MM.1S (cell line): ENCODE results near the gene CCL1.

ENCODE experiments used
- DNase-seq: peaks from one replicate; pipeline ENCODE4 v3.0.0-alpha.2; 2015
- H2AFZ ChIP-seq: fragments of 300-600 bp; sonication (generic); 2 replicates; pipeline ENCODE4 v1.6.0; 2016; ENCODE audit warnings: antibody characterized with exemption, low read length
- H3F3A ChIP-seq: fragments of 300-600 bp; sonication (generic); 2 replicates; pipeline ENCODE4 v1.6.1; 2016; ENCODE audit warnings: mild to moderate bottlenecking, antibody characterized with exemption, low read length, moderate library complexity, mixed read lengths; ENCODE audit not compliant: insufficient read depth
- H3K27ac ChIP-seq: fragments of 300-600 bp; sonication (generic); 2 replicates; pipeline ENCODE4 v1.5.1; 2016; ENCODE audit warnings: mild to moderate bottlenecking, low read length
- H3K27me3 ChIP-seq: fragments of 300-600 bp; sonication (generic); replicated peaks from 2 replicates; pipeline ENCODE4 v1.6.0; 2016; ENCODE audit warnings: low read length; ENCODE audit not compliant: insufficient read depth
- H3K36me3 ChIP-seq: fragments of 300-600 bp; sonication (generic); replicated peaks from 2 replicates; pipeline ENCODE4 v1.6.1; 2016; ENCODE audit warnings: mild to moderate bottlenecking, low read length, mixed read lengths; ENCODE audit not compliant: insufficient read depth
- H3K4me1 ChIP-seq: fragments of 300-600 bp; sonication (generic); 2 replicates; pipeline ENCODE4 v1.6.1; 2016; ENCODE audit warnings: low read length, mixed read lengths
- H3K4me2 ChIP-seq: fragments of 300-600 bp; sonication (generic); 2 replicates; pipeline ENCODE4 v1.6.0; 2016; ENCODE audit warnings: low read depth, low read length
- H3K4me3 ChIP-seq: fragments of 300-600 bp; sonication (generic); 2 replicates; pipeline ENCODE4 v1.5.1; 2016; ENCODE audit warnings: low read length, mixed read lengths
- H3K79me2 ChIP-seq: fragments of 300-600 bp; sonication (generic); 2 replicates; pipeline ENCODE4 v1.6.1; 2016; ENCODE audit warnings: mixed run types, low read length, mixed read lengths
- H3K9ac ChIP-seq: fragments of 300-600 bp; sonication (generic); 2 replicates; pipeline ENCODE4 v1.6.1; 2016; ENCODE audit warnings: low read length, mixed read lengths
- H3K9me2 ChIP-seq: fragments of 300-600 bp; sonication (generic); replicated peaks from 2 replicates; pipeline ENCODE4 v1.6.1; 2016; ENCODE audit warnings: mild to moderate bottlenecking, low read length, mixed read lengths; ENCODE audit not compliant: insufficient read depth
- H3K9me3 ChIP-seq: fragments of 300-600 bp; sonication (generic); replicated peaks from 2 replicates; pipeline ENCODE4 v1.6.1; 2016; ENCODE audit warnings: mild to moderate bottlenecking, low read length, mixed read lengths; ENCODE audit not compliant: insufficient read depth
- H4K20me1 ChIP-seq: fragments of 300-600 bp; sonication (generic); 2 replicates; pipeline ENCODE4 v1.6.1; 2016; ENCODE audit warnings: mild to moderate bottlenecking, low read length, moderate library complexity, mixed read lengths; ENCODE audit not compliant: insufficient read depth
- EZH2 ChIP-seq: fragments of 300-600 bp; sonication (generic); optimal IDR thresholded peaks from 2 replicates; pipeline ENCODE3; 2017; ENCODE audit warnings: low read depth, mild to moderate bottlenecking, antibody characterized with exemption, low read length, mixed read lengths
- EZH2phosphoT487 ChIP-seq: fragments of 300-600 bp; sonication (generic); IDR thresholded peaks from 2 replicates; pipeline ENCODE4 v1.6.1; 2018; ENCODE audit warnings: antibody characterized with exemption, low read length
- TF ChIP-seq, protein P1 (sequence below): fragments of 300-600 bp; sonication (generic); IDR thresholded peaks from 2 replicates; pipeline ENCODE4 v1.5.1; 2016; ENCODE audit warnings: antibody characterized with exemption, low read length, mixed read lengths

The CCL1 gene

DNA sequence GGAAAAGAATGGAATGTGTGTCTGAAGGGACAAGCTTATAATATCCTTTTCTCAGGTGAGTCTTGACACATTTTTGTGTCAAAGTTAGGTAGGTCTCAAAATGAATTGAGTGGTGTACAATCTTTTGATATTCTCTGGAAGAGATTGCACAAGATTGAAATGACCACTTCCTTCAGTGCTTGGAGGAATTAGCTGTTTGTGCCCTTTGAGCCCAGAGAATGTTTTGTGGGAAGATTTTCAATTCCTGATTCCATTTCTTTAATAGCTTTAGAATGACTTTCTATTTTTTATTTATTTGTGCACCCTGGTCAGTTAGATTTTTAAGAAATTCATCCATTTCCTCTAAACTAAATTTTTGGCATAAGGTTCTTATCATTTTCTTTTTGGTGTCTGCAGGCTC lies 8.4 kb downstream of the CCL1 start:
- no peak overlapping the region for H3K4me2 ChIP-seq
- no peak overlapping the region for H2AFZ ChIP-seq
- DNase-seq: no peak
- no peaks in the 10 kb centered on the region for H3K36me3 ChIP-seq
- no peaks in the 10 kb centered on the region for H3K9me3 ChIP-seq
- H3K4me3 ChIP-seq: no peak overlapping the region
- no peaks in the 10 kb centered on the region for H3K4me1 ChIP-seq
- H3F3A ChIP-seq: no peaks in the 10 kb centered on the region
- no peaks in the 10 kb centered on the region for H4K20me1 ChIP-seq
- no peak overlapping the region for H3K27ac ChIP-seq
- no peaks in the 10 kb centered on the region for H3K79me2 ChIP-seq
- H3K27me3 ChIP-seq: no peaks in the 10 kb centered on the region
- no peak for TF ChIP-seq EZH2phosphoT487
- TF ChIP-seq, protein P1, sequence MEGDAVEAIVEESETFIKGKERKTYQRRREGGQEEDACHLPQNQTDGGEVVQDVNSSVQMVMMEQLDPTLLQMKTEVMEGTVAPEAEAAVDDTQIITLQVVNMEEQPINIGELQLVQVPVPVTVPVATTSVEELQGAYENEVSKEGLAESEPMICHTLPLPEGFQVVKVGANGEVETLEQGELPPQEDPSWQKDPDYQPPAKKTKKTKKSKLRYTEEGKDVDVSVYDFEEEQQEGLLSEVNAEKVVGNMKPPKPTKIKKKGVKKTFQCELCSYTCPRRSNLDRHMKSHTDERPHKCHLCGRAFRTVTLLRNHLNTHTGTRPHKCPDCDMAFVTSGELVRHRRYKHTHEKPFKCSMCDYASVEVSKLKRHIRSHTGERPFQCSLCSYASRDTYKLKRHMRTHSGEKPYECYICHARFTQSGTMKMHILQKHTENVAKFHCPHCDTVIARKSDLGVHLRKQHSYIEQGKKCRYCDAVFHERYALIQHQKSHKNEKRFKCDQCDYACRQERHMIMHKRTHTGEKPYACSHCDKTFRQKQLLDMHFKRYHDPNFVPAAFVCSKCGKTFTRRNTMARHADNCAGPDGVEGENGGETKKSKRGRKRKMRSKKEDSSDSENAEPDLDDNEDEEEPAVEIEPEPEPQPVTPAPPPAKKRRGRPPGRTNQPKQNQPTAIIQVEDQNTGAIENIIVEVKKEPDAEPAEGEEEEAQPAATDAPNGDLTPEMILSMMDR: no peak
- TF ChIP-seq EZH2: no peak
- no peaks in the 10 kb centered on the region for H3K9me2 ChIP-seq
- H3K9ac ChIP-seq: no peak overlapping the region

DNA sequence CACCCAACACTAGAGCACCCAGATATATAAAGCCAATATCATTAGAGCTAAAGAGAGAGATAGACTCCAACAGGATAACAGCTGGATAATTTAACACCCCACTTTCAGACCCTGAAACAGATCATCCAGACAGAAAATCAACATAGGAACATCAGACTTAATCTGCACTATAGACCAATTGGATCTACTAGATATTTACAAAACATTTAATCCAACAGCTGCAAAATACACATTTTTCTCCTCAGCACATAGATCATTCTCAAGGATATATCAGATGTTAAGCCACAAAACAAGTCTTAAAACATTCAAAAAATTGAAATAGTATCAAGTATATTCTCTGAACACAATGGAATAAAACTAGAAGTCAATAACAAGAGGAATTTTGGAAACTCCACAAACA lies 10.8 kb downstream of the CCL1 start:
- no peaks in the 10 kb centered on the region for H3K4me1 ChIP-seq
- no peaks in the 10 kb centered on the region for H3K79me2 ChIP-seq
- H3K27ac ChIP-seq: no peak overlapping the region
- H3K9me2 ChIP-seq: no peaks in the 10 kb centered on the region
- H2AFZ ChIP-seq: no peak overlapping the region
- no peak overlapping the region for H3K9ac ChIP-seq
- DNase-seq: no peak
- H3K4me2 ChIP-seq: no peak overlapping the region
- TF ChIP-seq, protein P1: no peak
- TF ChIP-seq EZH2: no peak
- TF ChIP-seq EZH2phosphoT487: no peak
- no peaks in the 10 kb centered on the region for H3F3A ChIP-seq
- H3K4me3 ChIP-seq: no peak overlapping the region
- no peaks in the 10 kb centered on the region for H3K36me3 ChIP-seq
- no peaks in the 10 kb centered on the region for H3K27me3 ChIP-seq
- no peaks in the 10 kb centered on the region for H3K9me3 ChIP-seq
- H4K20me1 ChIP-seq: no peaks in the 10 kb centered on the region

DNA sequence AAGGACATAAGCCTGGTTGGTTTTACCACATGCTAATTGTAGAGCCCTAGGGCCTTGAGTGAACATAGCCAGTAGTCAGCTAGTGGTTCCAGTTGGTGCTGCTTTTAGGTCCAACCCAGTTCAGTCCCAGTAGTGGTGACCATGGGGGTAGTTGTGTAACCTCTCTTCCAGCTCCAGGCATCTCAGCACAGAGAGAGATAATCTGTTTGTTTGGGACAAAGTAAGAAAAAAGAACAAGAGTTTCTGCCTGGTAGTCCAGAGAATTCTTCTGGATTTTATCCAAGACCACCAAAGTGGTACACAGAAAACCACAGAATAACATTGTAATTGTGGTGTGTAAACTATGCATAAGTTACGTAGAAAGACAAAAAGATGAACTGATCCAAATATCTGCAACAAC lies 11.9 kb downstream of the CCL1 start:
- DNase-seq: no peak
- Histone ChIP-seq H3K9me3 (no peaks in the 10 kb centered on the region), H3K9ac (no peak overlapping the region), H3K4me3 (no peak overlapping the region), H3K79me2 (no peaks in the 10 kb centered on the region), H3F3A (no peaks in the 10 kb centered on the region), H3K9me2 (no peaks in the 10 kb centered on the region), H3K4me2 (no peak overlapping the region), H3K27me3 (no peaks in the 10 kb centered on the region), H3K4me1 (no peaks in the 10 kb centered on the region), H3K27ac (no peak overlapping the region), H2AFZ (no peak overlapping the region), H3K36me3 (no peaks in the 10 kb centered on the region), H4K20me1 (no peaks in the 10 kb centered on the region)
- TF ChIP-seq, protein P1: no peak
- TF ChIP-seq EZH2 (no peak), EZH2phosphoT487 (no peak)

DNA sequence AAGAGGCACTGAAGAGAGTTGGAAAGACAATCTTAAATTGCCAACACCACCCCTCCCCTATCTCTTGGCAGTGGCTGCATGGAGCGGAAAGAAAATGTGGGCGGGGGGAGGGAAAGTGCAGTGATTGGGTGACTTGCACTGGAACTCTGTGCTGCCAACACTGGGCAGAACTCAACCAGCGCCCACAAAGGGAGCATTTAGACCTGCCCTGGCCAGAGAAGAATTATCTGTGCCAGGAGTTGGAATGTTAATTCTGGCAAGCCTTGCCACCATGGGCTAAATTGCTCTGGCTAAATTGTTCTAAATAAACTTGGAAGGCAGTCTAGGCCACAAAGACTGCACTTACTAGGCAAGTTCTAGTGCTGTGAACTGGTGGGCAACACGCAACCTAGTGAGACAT lies 13.3 kb downstream of the CCL1 start:
- Histone ChIP-seq H3K4me2 (no peak overlapping the region), H3K4me3 (no peak overlapping the region), H3K27me3 (no peaks in the 10 kb centered on the region), H3K9me2 (no peaks in the 10 kb centered on the region), H3F3A (no peaks in the 10 kb centered on the region), H2AFZ (no peak overlapping the region), H3K27ac (no peak overlapping the region), H3K9ac (no peak overlapping the region), H3K4me1 (no peaks in the 10 kb centered on the region), H4K20me1 (no peaks in the 10 kb centered on the region), H3K9me3 (no peaks in the 10 kb centered on the region), H3K79me2 (no peaks in the 10 kb centered on the region), H3K36me3 (no peaks in the 10 kb centered on the region)
- TF ChIP-seq, protein P1: no peak
- no peak for TF ChIP-seq EZH2
- no peak for TF ChIP-seq EZH2phosphoT487
- DNase-seq: no peak
